ENCODE measurements around the gene RHBDF2. TPM values are rescaled to one million over a fixed set of nuclear protein-coding genes. Genes with fewer than 3 reads are reported as not detected.

The RHBDF2 gene
- total RNA-seq, 1 donor from 2014 or later, result 34.6 TPM

DNA sequence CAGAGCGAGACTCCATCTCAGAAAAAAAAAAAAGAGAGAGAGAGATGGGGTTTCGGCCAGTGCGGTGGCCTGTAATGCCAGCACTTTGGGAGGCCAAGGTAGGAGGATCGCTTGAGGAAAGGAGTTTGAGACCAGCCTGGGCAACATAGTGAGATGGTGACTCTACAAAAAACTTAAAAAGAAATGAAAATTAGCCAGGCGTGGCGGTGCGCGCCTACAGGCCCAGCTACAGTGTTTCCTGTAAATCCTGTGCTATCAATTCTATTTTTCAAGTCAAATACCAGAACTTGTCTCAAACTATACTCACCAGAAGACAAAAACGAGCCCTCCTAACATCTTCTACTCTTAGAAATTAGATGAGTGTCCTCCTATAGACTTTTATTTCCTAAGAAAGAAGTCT is 67.5 kb downstream of the RHBDF2 start:
- Histone ChIP-seq H3K27ac (no peak overlapping the region), H3K27me3 (no peaks in the 10 kb centered on the region), H3K9me3 (no peaks in the 10 kb centered on the region), H3K4me1 (no peaks in the 10 kb centered on the region), H3K4me3 (no peak overlapping the region), H3K36me3 (no peaks in the 10 kb centered on the region)
- TF ChIP-seq POLR2AphosphoS5 (IDR thresholded peaks at IDR 0.05; ENCODE audit: insufficient read depth in 1 of 2, low read depth in 1 of 2) (no peak), POLR2A (IDR thresholded peaks at IDR 0.05) (no peak), CTCF (IDR thresholded peaks at IDR 0.05) (no peak)
- DNase-seq (ENCODE audit: extremely low spot score in 2 of 2), result no peak
- intact Hi-C loops (cut with DNase I), result no loop called here

- intact Hi-C loops (cut with DNase I), result no loop called here
- TF ChIP-seq POLR2AphosphoS5 (IDR thresholded peaks at IDR 0.05; ENCODE audit: insufficient read depth in 1 of 2, low read depth in 1 of 2) (no peak), POLR2A (IDR thresholded peaks at IDR 0.05) (no peak), CTCF (IDR thresholded peaks at IDR 0.05) (no peak)
- no peaks in the 10 kb centered on the region for H3K27me3 ChIP-seq
- H3K36me3 ChIP-seq, result no peaks in the 10 kb centered on the region
- no peak overlapping the region for H3K27ac ChIP-seq
- H3K4me3 ChIP-seq, result no peak overlapping the region
- no peak for DNase-seq (ENCODE audit: extremely low spot score in 2 of 2)
- H3K9me3 ChIP-seq, result no peaks in the 10 kb centered on the region
- peaks cover under 1% of the 10 kb centered on the region for H3K4me1 ChIP-seq
These were observed 68.4 kb downstream of the RHBDF2 start for GRCh38 chr17:76432712-76433336.

GRCh38 chr17:76432004-76432403 is 69.2 kb downstream of the RHBDF2 start:
- Histone ChIP-seq H3K27ac (no peak overlapping the region), H3K27me3 (no peaks in the 10 kb centered on the region), H3K4me1 (peaks cover 6% of the 10 kb centered on the region), H3K36me3 (no peaks in the 10 kb centered on the region), H3K4me3 (no peak overlapping the region), H3K9me3 (no peaks in the 10 kb centered on the region)
- no peak for DNase-seq (ENCODE audit: extremely low spot score in 2 of 2)
- TF ChIP-seq POLR2A (IDR thresholded peaks at IDR 0.05), result no peak
- no peak for TF ChIP-seq CTCF (IDR thresholded peaks at IDR 0.05)
- no peak for TF ChIP-seq POLR2AphosphoS5 (IDR thresholded peaks at IDR 0.05; ENCODE audit: insufficient read depth in 1 of 2, low read depth in 1 of 2)
- intact Hi-C loops (cut with DNase I), result no loop called here

GRCh38 chr17:76431509-76431908 is 69.7 kb downstream of the RHBDF2 start:
- Histone ChIP-seq H3K36me3 (no peaks in the 10 kb centered on the region), H3K4me1 (peaks cover 6% of the 10 kb centered on the region), H3K9me3 (no peaks in the 10 kb centered on the region), H3K4me3 (no peak overlapping the region), H3K27me3 (no peaks in the 10 kb centered on the region), H3K27ac (no peak overlapping the region)
- TF ChIP-seq CTCF (IDR thresholded peaks at IDR 0.05), result no peak
- no peak for TF ChIP-seq POLR2AphosphoS5 (IDR thresholded peaks at IDR 0.05; ENCODE audit: insufficient read depth in 1 of 2, low read depth in 1 of 2)
- TF ChIP-seq POLR2A (IDR thresholded peaks at IDR 0.05), result no peak
- no peak for DNase-seq (ENCODE audit: extremely low spot score in 2 of 2)
- intact Hi-C loops (cut with DNase I), result no loop called here

DNA sequence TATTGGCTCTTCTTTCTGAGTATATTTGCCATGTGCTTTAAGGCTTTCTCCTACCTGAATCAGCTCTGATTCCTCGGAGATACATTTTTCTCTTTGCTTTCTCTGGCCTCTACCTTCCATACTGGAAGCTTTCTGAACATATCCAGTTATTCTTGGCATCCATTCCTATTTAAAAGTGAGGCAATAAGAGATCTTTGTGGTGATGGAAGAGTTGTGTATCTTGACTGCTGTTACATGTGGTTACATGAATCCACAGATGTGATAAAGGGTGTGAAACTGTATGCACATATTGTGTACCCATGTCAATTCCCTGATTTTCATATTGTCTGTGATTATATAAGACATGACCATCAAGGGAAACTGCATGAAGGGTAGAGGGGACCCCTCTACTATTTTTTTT is 72.7 kb downstream of the RHBDF2 start:
- no peak for TF ChIP-seq POLR2AphosphoS5 (IDR thresholded peaks at IDR 0.05; ENCODE audit: insufficient read depth in 1 of 2, low read depth in 1 of 2)
- no peak for TF ChIP-seq POLR2A (IDR thresholded peaks at IDR 0.05)
- no peak for TF ChIP-seq CTCF (IDR thresholded peaks at IDR 0.05)
- intact Hi-C loops (cut with DNase I), result no loop called here
- peaks cover 6% of the 10 kb centered on the region for H3K4me1 ChIP-seq
- H3K4me3 ChIP-seq, result no peak overlapping the region
- no peaks in the 10 kb centered on the region for H3K27me3 ChIP-seq
- no peak for DNase-seq (ENCODE audit: extremely low spot score in 2 of 2)
- no peak overlapping the region for H3K27ac ChIP-seq
- no peaks in the 10 kb centered on the region for H3K9me3 ChIP-seq
- H3K36me3 ChIP-seq, result no peaks in the 10 kb centered on the region
